Activated naive CD8-positive, alpha-beta T cell treated with anti-CD3 and anti-CD28 coated beads for 36 hours (primary cell): Measurements from ENCODE around the gene POLR3F. TPM values are rescaled to one million over a fixed set of nuclear protein-coding genes. Genes with fewer than 3 reads are reported as not detected.

ENCODE experiments used
- DNase-seq: peaks from one replicate; pipeline ENCODE4 v3.0.0; 2021
- H3K27ac Mint-ChIP-seq: one replicate; pipeline ENCODE4 v1.8.0; 2022; ENCODE audit warnings: mild to moderate bottlenecking, moderate library complexity, mixed read lengths
- H3K27me3 Mint-ChIP-seq: one replicate; pipeline ENCODE4 v1.8.0; 2022; ENCODE audit warnings: mild to moderate bottlenecking, mixed read lengths
- H3K36me3 Mint-ChIP-seq: one replicate; pipeline ENCODE4 v1.8.0; 2021; ENCODE audit warnings: mild to moderate bottlenecking, mixed read lengths
- H3K4me1 Mint-ChIP-seq: one replicate; pipeline ENCODE4 v1.8.0; 2021; ENCODE audit warnings: mixed read lengths
- H3K4me3 Mint-ChIP-seq: one replicate; pipeline ENCODE4 v1.8.0; 2022; ENCODE audit warnings: mild to moderate bottlenecking, moderate library complexity, mixed read lengths
- H3K9me3 Mint-ChIP-seq: one replicate; pipeline ENCODE4 v1.8.0; 2022; ENCODE audit warnings: mixed read lengths
- total RNA-seq, 2 experiments: library from RNA; stranded (reverse); gene quantifications; one replicate each; pipeline ENCODE4 v1.2.3, GENCODE V29; 2021

The POLR3F gene, protein sequence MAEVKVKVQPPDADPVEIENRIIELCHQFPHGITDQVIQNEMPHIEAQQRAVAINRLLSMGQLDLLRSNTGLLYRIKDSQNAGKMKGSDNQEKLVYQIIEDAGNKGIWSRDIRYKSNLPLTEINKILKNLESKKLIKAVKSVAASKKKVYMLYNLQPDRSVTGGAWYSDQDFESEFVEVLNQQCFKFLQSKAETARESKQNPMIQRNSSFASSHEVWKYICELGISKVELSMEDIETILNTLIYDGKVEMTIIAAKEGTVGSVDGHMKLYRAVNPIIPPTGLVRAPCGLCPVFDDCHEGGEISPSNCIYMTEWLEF
- 10 to 100 TPM; 12.9 to 14.5 TPM for total RNA-seq

DNA sequence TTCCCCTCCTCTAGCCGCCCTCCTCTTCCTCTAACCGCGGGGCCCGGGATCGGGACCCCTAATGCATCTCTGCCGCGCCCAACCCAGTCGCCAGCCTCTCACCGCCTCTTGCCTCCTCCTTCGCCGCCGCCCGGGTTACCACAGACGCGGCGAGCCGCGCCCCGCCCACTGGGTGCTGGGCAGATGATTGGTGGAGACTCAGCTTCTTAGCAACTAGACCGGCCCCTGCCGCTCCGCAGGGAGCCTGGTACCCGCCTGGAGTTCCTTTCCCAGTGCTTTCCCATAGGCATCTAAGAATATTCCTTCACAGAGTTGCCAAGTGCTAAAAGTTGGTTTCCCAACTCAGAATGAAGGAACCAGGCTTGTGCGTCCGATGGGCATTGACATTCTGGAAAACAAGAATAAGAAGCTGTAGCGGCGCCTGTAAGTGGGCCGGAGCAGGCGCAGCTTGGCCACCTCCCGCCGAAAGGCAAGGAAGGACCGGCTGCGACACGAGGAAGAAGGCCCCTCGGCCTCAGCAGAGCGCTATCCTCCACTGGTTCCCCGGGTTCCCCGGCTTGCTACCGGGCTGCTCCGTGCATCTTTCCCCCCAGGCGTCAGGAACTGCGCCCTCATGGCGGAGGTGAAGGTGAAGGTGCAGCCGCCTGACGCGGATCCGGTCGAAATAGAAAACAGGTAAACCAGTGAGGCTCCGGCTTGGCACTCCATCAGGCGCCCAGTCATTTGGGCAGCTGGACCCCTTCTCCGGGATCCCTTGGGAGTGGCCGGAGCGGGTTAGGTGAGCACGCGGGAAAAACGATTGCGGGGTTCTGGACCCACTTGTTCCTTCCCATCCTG lies at the start of gene POLR3F, which contains the start of gene DZANK1:
POLR3F (plus strand) TSS at position 497 of the 837 bp plus-strand sequence; CDS start at position 614, 117 bp downstream.
DZANK1 (minus strand) TSS at position 137 of the 837 bp plus-strand sequence. CDS start 1,672 bp downstream, outside the sequence.
- DNase-seq = peak; percentile 94
- Mint-ChIP-seq H3K4me3 (peak within 1 kb of the TSS; percentile 94), H3K36me3 (no peaks in the 10 kb centered on the region), H3K4me1 (peaks cover 12% of the 10 kb centered on the region), H3K9me3 (no peaks in the 10 kb centered on the region), H3K27ac (peak within 1 kb of the TSS; percentile 91), H3K27me3 (no peaks in the 10 kb centered on the region)

DNA sequence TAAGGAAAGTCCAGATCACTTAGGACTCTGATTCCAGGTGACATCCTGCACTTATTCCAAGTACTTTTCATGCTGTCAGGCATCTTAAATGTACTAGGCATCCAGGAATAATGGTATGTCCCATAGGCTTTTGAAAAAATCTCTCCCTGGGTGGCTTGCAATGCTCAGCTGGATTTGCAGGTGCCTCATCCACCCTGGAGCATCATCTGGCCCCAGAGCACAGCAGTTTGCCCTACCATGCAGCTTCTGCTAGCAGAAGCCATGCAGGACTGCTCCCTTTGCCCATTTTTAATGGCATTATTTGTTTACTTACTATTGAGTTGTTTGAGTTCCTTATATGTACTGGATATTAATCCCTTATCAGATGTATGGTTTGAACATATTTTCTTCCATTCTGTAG lies 45.6 kb upstream of the POLR3F start:
- Mint-ChIP-seq H3K4me1 (no peaks in the 10 kb centered on the region), H3K36me3 (no peaks in the 10 kb centered on the region), H3K27ac (no peak overlapping the region), H3K27me3 (no peaks in the 10 kb centered on the region), H3K9me3 (no peaks in the 10 kb centered on the region), H3K4me3 (no peak overlapping the region)
- no peak for DNase-seq

DNA sequence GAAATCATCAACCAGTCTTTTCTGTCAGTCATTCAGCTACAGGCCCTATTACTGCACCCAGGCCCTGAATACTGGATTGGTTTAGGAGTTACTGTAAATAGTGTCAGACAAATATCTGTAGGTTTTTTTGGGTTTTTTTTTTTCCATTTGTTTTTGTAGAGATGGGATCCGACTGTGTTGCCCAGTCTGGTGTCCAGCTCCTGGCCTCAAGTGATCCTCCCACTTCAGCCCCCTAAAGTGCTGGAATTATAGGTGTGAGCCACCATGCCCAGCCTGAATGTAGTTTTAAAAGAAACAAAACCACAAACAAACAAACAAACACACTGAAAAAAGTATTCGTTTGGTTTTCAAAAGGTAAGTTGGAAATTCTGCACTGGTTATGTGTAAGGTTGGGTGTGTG lies 40.0 kb upstream of the POLR3F start:
- H3K36me3 Mint-ChIP-seq = no peaks in the 10 kb centered on the region
- H3K4me3 Mint-ChIP-seq = no peak overlapping the region
- no peak overlapping the region for H3K27ac Mint-ChIP-seq
- H3K27me3 Mint-ChIP-seq = no peaks in the 10 kb centered on the region
- no peaks in the 10 kb centered on the region for H3K4me1 Mint-ChIP-seq
- no peak for DNase-seq
- no peaks in the 10 kb centered on the region for H3K9me3 Mint-ChIP-seq

DNA sequence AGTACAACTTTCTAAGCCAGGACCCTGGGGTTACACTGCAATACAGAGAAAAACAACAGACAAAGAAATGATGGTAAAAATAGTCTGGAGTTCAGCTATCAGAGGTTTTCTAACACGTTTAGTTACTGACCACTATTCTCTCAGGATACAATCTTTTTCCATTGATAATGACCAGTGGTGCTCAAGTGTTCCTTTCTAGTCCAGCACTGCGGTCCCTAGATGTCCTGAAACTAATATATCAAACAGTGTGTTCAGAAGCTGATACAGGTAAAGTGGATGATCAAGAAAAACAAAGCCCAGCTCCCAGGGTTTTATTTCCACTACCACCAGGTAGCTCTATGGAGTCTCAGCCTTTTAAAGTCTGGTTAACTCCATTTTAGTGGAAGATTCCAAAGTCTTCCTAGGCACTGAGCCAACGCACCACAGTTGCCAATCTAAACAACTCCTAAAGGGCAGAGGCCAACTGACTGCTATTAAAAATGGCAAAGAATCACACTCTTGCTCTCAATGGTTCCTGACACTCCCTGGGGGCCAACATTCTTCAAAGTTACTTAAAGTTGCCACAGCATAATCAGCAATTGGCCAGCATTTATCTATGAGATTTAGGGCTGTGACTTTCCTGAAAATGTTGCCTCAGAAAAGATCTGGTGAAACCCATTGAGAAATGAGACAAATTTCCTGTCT lies 38.6 kb upstream of the POLR3F start:
- Mint-ChIP-seq H3K27ac (no peak overlapping the region), H3K4me3 (no peak overlapping the region), H3K4me1 (no peaks in the 10 kb centered on the region), H3K36me3 (no peaks in the 10 kb centered on the region), H3K9me3 (no peaks in the 10 kb centered on the region), H3K27me3 (no peaks in the 10 kb centered on the region)
- no peak for DNase-seq

DNA sequence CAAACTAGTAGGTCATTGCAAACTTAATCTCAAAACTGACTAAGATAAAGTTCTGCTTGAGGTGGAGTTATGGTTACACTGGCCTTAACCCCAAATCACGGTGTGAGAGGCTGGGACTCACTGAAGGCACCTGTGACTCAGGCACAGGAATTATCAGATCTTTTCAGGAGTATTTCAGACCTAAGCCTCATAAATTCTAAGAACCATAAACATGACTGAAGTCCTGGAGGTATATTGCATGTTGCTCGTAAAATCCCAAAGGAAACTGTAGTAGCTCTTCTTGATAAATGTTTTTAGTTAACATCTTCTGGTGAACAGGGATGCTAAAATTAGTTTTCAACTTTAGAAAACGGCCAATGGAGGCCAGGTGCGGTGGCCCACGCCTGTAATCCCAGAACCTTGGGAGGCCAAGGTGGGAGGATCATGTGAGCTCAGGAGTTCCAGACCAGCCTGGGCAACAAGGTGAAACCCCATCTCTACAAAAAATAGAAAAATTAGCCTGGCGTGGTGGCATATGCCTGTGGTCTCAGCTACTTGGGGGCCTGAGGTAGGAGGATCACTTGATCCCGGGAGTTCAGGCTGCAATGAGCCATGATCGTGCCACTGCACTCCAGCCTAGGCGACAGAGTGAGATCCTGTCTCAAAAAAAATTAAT lies 36.9 kb upstream of the POLR3F start:
- Mint-ChIP-seq H3K4me1 (no peaks in the 10 kb centered on the region), H3K27ac (no peak overlapping the region), H3K27me3 (no peaks in the 10 kb centered on the region), H3K4me3 (no peak overlapping the region), H3K36me3 (no peaks in the 10 kb centered on the region), H3K9me3 (no peaks in the 10 kb centered on the region)
- no peak for DNase-seq

DNA sequence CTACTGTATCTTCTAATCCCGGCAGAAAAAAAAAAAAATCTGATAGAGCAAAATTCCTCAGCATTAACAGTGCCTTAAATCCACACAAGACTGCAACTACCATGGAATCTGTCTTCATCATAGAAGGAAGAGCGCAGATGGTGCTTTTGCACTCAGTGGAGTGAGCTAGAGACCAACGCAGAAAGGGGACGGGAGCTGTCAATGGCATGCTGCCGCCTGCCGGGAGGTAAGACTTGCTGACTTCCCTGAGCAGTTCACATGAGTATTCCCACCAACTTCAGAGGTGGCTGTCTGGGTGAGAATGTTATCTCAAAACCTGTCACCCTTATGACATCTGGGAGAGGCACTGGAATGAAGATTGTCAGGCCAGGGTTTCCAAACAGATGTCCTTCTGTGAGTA lies 36.0 kb upstream of the POLR3F start:
- H3K4me3 Mint-ChIP-seq = no peak overlapping the region
- H3K27me3 Mint-ChIP-seq = no peaks in the 10 kb centered on the region
- H3K9me3 Mint-ChIP-seq = no peaks in the 10 kb centered on the region
- DNase-seq = no peak
- no peaks in the 10 kb centered on the region for H3K4me1 Mint-ChIP-seq
- H3K27ac Mint-ChIP-seq = no peak overlapping the region
- H3K36me3 Mint-ChIP-seq = no peaks in the 10 kb centered on the region

DNA sequence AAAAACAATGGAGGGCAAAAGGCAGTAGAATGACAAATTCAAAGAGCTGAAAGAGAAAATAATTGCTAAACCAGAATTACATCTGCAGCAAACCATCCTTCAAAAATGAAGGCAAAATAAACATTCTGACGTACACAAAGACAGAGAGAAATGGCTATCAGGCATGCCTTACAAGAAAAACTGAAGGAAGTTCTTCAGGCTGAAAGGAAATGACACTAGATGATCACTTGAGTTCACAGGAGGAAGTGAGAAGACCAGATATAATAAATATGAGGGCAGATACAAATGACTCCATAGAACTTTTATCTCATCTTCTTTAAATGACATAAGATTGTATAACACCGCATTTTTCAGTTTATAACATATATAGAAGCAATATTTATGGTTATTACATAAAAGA lies 30.3 kb upstream of the POLR3F start:
- Mint-ChIP-seq H3K27me3 (no peaks in the 10 kb centered on the region), H3K4me1 (peaks cover 2% of the 10 kb centered on the region), H3K27ac (no peak overlapping the region), H3K9me3 (no peaks in the 10 kb centered on the region), H3K36me3 (no peaks in the 10 kb centered on the region), H3K4me3 (no peak overlapping the region)
- DNase-seq = no peak

DNA sequence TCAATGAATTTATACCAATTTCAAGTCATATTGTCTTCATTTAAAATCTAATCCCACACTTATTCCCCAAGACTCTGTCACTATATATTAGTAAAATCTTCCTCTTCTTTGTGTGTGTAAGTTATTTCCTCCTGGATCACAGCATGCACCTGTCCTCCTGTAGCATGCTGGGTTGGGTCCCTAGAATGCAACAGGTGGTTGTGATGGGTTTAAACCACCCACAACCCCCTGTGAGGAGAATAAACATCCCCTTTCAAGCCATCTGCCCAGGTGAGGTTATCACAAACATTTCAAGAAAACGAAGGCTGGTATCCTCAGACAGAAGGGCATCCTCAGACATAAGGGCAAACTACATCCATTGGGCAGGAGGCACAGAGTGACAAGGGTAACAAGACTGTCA lies 26.8 kb upstream of the POLR3F start:
- no peak overlapping the region for H3K27ac Mint-ChIP-seq
- no peak overlapping the region for H3K4me3 Mint-ChIP-seq
- no peaks in the 10 kb centered on the region for H3K9me3 Mint-ChIP-seq
- no peak for DNase-seq
- H3K27me3 Mint-ChIP-seq = no peaks in the 10 kb centered on the region
- peaks cover 2% of the 10 kb centered on the region for H3K4me1 Mint-ChIP-seq
- no peaks in the 10 kb centered on the region for H3K36me3 Mint-ChIP-seq

DNA sequence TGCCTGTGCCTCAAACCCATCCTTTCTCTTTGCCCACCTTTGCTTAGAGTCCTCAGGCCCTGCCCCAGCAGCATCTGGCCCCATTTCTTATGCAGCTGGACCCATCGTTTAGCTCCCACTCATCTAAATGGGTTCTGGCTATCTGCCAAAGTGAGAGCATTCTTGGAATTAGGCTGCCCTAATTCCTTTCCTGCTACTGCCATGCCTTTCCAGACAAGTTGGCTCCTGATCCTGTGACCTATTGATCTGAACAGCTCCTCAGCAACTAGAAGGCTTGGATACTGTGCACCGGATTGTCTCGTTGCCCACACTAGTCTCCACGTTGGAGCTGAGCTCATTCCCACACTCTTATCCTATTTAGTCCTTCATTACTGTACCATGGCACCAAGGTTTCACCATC lies 23.3 kb upstream of the POLR3F start:
- H3K36me3 Mint-ChIP-seq = no peaks in the 10 kb centered on the region
- no peaks in the 10 kb centered on the region for H3K4me1 Mint-ChIP-seq
- no peaks in the 10 kb centered on the region for H3K9me3 Mint-ChIP-seq
- H3K27ac Mint-ChIP-seq = no peak overlapping the region
- no peak for DNase-seq
- H3K4me3 Mint-ChIP-seq = no peak overlapping the region
- H3K27me3 Mint-ChIP-seq = no peaks in the 10 kb centered on the region

DNA sequence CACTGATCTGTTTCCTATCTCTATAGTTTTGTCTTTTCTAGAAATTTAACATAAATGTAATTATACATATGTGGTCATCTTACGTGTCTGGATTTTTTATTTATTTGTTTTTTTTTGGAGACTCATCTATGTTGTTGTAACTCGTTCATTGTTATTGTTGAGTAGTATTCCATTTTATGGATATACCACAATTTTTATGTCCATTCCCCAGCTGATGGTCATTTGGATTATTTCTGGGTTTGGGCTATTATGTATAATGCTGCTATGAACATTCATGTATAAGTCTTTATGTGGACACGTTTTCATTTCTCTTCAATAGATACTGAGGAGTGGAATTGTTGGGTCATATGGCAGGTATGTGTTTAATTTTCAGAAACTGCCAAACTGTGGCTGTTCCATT lies 10.6 kb upstream of the POLR3F start:
- Mint-ChIP-seq H3K9me3 (peaks cover 2% of the 10 kb centered on the region), H3K4me3 (no peak overlapping the region), H3K36me3 (peaks cover 2% of the 10 kb centered on the region), H3K27ac (no peak overlapping the region), H3K27me3 (no peaks in the 10 kb centered on the region), H3K4me1 (no peaks in the 10 kb centered on the region)
- no peak for DNase-seq

DNA sequence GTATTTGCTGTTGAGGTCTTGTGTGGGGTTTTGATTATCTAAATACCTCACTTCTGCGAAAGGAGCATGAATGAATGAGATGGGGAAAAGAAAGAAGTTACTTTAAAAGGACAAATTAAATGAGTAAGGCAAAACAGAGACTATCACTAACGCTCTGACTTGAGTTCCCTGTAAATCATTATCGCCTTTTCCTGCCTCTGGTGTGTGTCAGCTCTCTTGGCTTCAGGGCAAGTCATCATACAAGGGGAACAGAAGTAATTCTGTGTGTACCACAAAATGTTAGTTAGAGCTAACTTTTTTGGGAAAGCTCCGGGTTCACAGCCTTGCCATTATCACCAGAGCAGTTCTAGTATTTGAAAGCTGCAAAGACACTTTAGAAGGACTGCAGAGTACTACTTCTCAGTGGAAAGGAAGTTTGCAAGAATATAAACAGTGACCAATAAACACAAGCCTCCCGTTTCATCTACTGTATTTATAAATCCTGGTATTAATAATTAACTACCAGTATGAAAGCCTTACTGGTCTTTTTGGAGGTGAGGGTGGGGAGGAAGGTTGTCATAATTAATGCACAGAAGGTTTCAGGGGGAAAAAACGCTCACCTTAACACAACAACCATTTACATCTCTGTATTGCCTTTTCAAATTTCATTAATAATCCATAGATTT lies 1.5 kb upstream of the POLR3F start:
- H3K27ac Mint-ChIP-seq = no peak overlapping the region

DNA sequence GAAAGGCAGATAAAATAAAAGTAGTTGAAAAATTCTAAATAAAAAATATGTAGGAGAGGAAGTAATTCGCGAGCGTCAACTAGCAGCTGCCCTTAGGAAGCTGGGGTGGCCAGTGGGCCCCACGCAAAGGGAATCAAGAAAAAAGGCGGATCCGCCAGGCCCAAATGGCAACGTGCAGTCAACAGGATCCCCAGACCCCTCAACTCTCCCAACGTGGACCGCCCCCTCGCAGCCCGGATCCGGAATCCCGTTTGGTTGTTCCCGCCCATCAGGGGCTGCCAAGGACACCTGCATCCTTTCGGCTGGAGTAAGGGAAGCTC lies 656 bp upstream of the POLR3F start:
- Mint-ChIP-seq H3K36me3 (no peaks in the 10 kb centered on the region), H3K27ac (peak overlapping the region; percentile 91), H3K4me1 (peaks cover 12% of the 10 kb centered on the region), H3K9me3 (no peaks in the 10 kb centered on the region), H3K27me3 (no peaks in the 10 kb centered on the region), H3K4me3 (peak overlapping the region; percentile 94)
- DNase-seq = no peak

More for the DNA sequence above, 1.5 kb upstream of the POLR3F start:
- peaks cover 12% of the 10 kb centered on the region for H3K4me1 Mint-ChIP-seq
- DNase-seq = no peak
- H3K4me3 Mint-ChIP-seq = peak overlapping the region; percentile 94
- no peaks in the 10 kb centered on the region for H3K36me3 Mint-ChIP-seq
- no peaks in the 10 kb centered on the region for H3K9me3 Mint-ChIP-seq
- H3K27me3 Mint-ChIP-seq = no peaks in the 10 kb centered on the region

DNA sequence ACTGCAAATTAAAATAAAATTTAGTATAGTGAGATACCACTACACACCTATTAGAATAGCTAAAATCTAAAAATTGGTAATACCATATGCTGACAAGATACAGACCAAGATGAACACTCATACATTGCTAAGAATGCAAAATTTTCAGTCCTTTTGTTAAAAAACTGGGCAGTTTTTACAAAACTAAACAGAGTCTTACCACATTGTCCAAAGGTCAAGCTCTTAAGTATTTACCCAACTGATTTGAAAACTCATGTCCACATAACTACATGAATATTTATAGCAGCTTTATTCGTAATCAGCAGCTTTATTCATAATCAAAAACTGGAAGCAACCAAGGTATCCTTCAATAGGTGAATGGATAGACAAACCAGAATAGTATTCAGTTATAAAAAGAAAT lies 10.0 kb downstream of the POLR3F start:
- H3K4me1 Mint-ChIP-seq = no peaks in the 10 kb centered on the region
- H3K27me3 Mint-ChIP-seq = no peaks in the 10 kb centered on the region
- no peak overlapping the region for H3K4me3 Mint-ChIP-seq
- no peaks in the 10 kb centered on the region for H3K9me3 Mint-ChIP-seq
- DNase-seq = no peak
- peaks cover 20% of the 10 kb centered on the region for H3K36me3 Mint-ChIP-seq
- H3K27ac Mint-ChIP-seq = no peak overlapping the region

DNA sequence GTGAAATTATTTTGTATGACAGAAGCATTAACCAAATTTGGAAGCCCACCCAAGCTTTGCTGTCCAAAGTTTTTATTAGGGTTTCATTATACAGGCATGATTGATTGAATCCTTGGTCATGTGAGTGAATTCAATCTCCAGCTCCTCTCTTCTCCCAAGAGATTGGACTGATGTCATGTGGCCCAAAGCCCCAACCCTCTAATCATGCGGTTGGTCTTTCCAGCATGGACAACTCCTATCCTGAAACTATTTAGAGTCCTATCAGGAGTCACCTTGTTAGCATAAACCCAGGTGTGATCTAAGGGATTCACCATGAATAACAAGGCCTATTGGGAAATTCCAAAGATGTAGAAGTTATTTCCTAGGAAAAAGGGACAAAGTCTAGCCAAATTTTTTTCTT lies 10.6 kb downstream of the POLR3F start:
- no peak overlapping the region for H3K27ac Mint-ChIP-seq

More for the DNA sequence above, 10.6 kb downstream of the POLR3F start:
- H3K4me1 Mint-ChIP-seq = no peaks in the 10 kb centered on the region
- H3K9me3 Mint-ChIP-seq = no peaks in the 10 kb centered on the region
- H3K36me3 Mint-ChIP-seq = peaks cover 21% of the 10 kb centered on the region
- no peak for DNase-seq
- H3K27me3 Mint-ChIP-seq = no peaks in the 10 kb centered on the region
- no peak overlapping the region for H3K4me3 Mint-ChIP-seq
